HuH-7.5 (cell line): ENCODE data around the gene FAM236A.
"Not testable (repeated sequence)": the region's sequence is repeated elsewhere in the genome, so short reads cannot be mapped to it uniquely, and the experiment has no call there.

ENCODE experiments used
- DNase-seq: peaks from one replicate; pipeline ENCODE4 v3.0.0; 2011; ENCODE audit warnings: low spot score

Gene FAM236A

DNA sequence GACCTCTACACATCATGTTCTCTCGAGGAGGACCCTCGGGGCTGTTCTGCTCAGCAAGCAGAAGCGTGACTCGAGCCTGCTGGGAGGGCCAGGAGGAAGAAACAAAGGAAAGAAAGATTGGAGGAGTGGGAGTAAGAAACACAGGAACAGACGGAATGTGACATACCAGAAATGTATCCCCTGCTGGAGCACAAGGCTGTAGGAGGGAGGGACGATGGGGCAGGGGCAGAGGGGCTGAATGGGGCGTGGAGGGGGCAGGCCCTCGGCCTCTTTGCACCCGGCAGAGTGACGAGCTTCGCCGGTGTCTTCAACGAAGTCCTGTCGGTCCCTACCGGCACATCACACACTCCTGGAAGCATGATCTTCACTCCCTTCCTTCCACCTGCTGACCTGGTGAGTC lies at the start of gene FAM236A:
TSS of gene FAM236A (plus strand) at position 301 of the 400 bp plus-strand sequence. CDS start at position 358, 57 bp downstream.
- not testable (repeated sequence) for DNase-seq

DNA sequence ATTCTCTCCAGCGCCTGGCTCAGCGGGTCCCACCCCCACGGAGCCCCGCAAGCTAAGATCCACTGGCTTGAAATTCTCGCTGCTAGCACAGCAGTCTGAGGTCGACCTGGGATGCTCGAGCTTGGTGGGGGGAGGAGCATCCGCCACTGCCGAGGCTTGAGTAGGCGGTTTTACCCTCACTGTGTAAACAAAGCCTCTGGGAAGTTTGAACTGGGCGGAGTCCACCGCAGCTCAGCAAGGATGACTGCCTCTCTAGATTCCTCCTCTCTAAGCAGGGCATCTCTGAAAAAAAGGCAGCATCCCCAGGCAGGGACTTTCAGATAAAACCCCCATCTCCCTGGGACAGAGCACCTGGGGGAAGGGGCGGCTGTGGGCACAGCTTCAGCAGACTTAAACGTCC lies 48.3 kb upstream of the FAM236A start:
- DNase-seq, result not testable (repeated sequence)

DNA sequence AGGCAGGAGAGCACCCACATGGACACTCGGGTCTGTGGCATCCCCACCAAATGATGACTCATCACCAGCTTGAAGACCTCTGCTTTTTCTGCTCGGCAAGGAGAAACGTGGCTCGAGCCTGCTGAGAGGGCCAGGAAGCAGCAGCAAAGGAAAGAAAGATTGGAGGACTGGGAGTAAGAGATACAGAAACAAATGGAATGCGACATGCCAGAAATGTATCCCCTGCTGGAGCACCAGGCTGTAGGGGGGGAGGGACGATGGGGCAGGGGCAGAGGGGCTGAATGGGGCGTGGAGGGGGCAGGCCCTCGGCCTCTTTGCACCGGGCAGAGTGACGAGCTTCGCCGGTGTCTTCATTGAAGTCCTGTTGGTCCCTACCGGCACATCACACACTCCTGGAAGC lies 25.7 kb upstream of the FAM236A start, which contains the start of gene FAM236C:
TSS of gene FAM236C (plus strand) at position 301 of the 400 bp plus-strand sequence. CDS start 100 bp downstream, outside the sequence.
- not testable (repeated sequence) for DNase-seq

- not testable (repeated sequence) for DNase-seq
These were observed 21.9 kb upstream of the FAM236A start for GRCh38 chrX:72916096-72916495.

GRCh38 chrX:72932283-72932682 lies 5.7 kb upstream of the FAM236A start:
- not testable (repeated sequence) for DNase-seq

DNA sequence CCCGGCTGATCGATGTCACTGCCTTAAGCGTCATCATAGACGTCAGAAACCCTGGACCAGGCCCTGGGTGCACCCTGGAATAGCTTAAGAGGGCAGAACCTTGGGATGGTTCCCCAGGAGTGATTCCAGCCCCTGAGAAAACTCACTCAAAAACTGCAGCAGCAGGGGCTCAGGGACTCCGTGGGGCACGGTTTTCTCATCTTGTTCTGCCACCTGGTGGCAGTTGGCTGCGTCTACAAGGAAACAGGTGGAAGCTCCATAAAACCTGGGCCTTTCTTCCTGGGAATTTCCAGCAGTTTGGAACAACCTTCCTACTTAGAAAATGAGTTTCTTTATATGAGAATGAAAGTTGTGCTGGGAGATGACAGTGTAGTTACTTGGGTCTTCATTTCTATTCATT lies 1.6 kb upstream of the FAM236A start:
- DNase-seq, result not testable (repeated sequence)

- not testable (repeated sequence) for DNase-seq
These were observed 1.0 kb upstream of the FAM236A start for GRCh38 chrX:72936882-72937455.

DNA sequence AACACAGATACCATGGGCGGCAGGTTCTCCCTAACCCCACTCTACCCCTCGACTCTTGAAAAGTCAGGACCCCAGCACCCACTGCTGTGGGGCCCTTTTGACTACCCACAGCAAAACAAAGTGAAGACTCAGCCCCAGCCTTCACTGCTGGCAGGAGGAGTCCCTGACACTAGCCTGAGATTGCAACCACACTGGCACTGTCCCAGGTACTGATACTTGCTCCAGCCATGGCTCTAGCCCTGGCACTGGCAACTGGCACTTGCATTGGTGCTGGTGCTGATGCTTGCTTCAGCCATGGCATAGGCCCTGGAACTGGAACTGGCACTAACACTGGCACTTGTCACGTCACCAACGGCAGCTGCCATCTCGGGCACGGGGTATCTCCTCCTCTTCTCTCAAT lies 4.3 kb downstream of the FAM236A start:
- not testable (repeated sequence) for DNase-seq

- not testable (repeated sequence) for DNase-seq
These were observed 5.2 kb downstream of the FAM236A start for GRCh38 chrX:72943035-72943818.

DNA sequence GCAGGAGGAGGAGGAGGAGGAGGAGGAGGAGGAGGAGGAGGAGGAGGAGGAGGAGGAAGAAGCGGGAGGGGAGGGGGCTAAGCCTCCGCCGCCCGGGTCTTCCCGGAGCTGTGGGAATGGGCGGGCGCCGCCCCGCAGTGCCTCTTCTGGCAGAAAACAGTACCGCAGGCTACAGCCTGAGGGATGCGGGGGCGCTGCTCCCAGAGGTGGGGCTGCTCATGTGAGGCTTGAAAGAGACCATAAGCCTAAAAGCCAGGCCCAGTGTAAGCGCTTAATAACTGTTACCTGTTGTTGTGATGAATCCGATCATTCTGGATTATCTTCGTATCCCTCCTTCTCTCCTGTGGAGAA lies 5.8 kb downstream of the FAM236A start, which contains the start of gene DMRTC1:
TSS of gene DMRTC1 (minus strand) at position 19 of the 351 bp plus-strand sequence. CDS start 68,143 bp downstream, outside the sequence.
- not testable (repeated sequence) for DNase-seq

GRCh38 chrX:72959971-72960370 lies 22.0 kb downstream of the FAM236A start:
- DNase-seq, result not testable (repeated sequence)

- not testable (repeated sequence) for DNase-seq
These were observed 33.9 kb downstream of the FAM236A start for GRCh38 chrX:72971859-72972258.

DNA sequence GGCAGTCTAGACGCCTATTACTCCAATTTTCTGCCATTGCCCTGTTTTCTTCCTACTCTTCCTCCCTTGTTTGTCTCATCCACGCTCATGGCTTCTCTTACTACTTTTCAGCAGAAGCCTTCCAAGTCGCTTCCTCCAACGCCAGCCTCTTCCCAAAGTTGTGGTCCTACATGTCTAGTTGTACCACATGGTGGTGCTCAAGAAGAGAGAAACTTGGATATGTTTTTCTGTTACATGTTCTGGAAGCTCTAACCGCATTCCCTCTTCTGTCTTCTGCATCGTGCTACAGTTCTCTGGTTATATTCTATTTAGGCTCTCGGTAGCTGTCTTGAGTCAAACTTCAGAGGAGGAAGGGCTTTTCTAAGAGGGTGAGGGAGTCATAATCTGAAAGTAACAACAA lies 36.9 kb downstream of the FAM236A start:
- DNase-seq, result not testable (repeated sequence)

- DNase-seq, result not testable (repeated sequence)
These were observed 43.0 kb downstream of the FAM236A start for GRCh38 chrX:72980894-72981469.
